Gastrocnemius medialis (tissue), 4 donors: ENCODE measurements around the gene PAEP. TPM values are rescaled to one million over a fixed set of nuclear protein-coding genes. Genes with fewer than 3 reads are reported as not detected.

Source experiments
- ATAC-seq, 2 donors: fragments of 150-250 bp; one replicate each; pipeline ENCODE4 v1.9.1; 2016
- DNase-seq, 2 donors: peaks; one replicate each; pipeline ENCODE4 v3.0.0-alpha.2; 2019
- H3K27ac ChIP-seq, 4 donors: fragments of 200-600 bp; sonication (generic); 1 replicate in 1 of 4; 2 replicates in 3 of 4; pipeline ENCODE4 v1.5.1; 2016 to 2018; ENCODE audit warnings: mild to moderate bottlenecking in 2 of 4, moderate library complexity in 1 of 4
- H3K27me3 ChIP-seq, 3 donors: fragments of 200-600 bp; sonication (generic) in 2 of 3; 1 replicate in 1 of 3; 2 replicates in 2 of 3; pipeline versions ENCODE4 v1.5.1 to v1.6.0; 2016 to 2019; ENCODE audit warnings: mild to moderate bottlenecking in 1 of 3, moderate library complexity in 1 of 3
- H3K36me3 ChIP-seq, 2 donors: fragments of 200-600 bp; sonication (generic) in 1 of 2; one replicate each; pipeline ENCODE4 v1.5.1; 2017 to 2018
- H3K4me1 ChIP-seq, 2 donors: fragments of 200-600 bp; sonication (generic) in 1 of 2; one replicate each; pipeline ENCODE4 v1.5.1; 2016 to 2017; ENCODE audit warnings: mild to moderate bottlenecking in 2 of 2
- H3K4me3 ChIP-seq, 4 donors: fragments of 200-600 bp; sonication (generic) in 3 of 4; 1 replicate in 1 of 4; 2 replicates in 3 of 4; pipeline ENCODE4 v1.5.1; 2016 to 2019; ENCODE audit warnings: mild to moderate bottlenecking in 2 of 4
- H3K9me3 ChIP-seq, 3 donors: fragments of 200-600 bp; sonication (generic) in 2 of 3; 1 replicate in 1 of 3; 2 replicates in 2 of 3; pipeline ENCODE4 v1.5.1; 2016 to 2019
- POLR2A ChIP-seq, 2 donors: fragments of 450-650 bp; IDR thresholded peaks; one replicate each; pipeline ENCODE4 v1.6.1; 2017; ENCODE audit warnings: antibody characterized with exemption in 2 of 2, mild to moderate bottlenecking in 2 of 2, moderate library complexity in 2 of 2
- in situ Hi-C, 4 donors: fragments of 200-750 bp; cut with MboI; loops; one replicate each; pipeline versions ENCODE4 v1.15.0 to v1.8.0; 2017; ENCODE audit warnings: low sequenced_read_pairs in 4 of 4
- intact Hi-C: fragments of 100-400 bp; cut with DNase I; formaldehyde crosslinking; loops from one replicate; pipeline ENCODE4 v1.15.1; 2023; ENCODE audit warnings: low total_unique reads
- total RNA-seq, 4 donors: library from RNA; depleted of rRNA; stranded (reverse); fragments of >200 nt; gene quantifications; one replicate each; pipeline versions ENCODE4 v1.1.0 to v1.2.3, GENCODE V29; 2016
- TF ChIP-seq, protein P1 (sequence below), 5 experiments: fragments of 450-650 bp in 3 of 5; fragments of 200-600 bp in 2 of 5; sonication (generic) in 2 of 5; IDR thresholded peaks in 4 of 5; conservative IDR thresholded peaks in 1 of 5; 1 replicate in 4 of 5; 2 replicates in 1 of 5; pipeline ENCODE4 v1.5.1; 2016 to 2019; ENCODE audit warnings: antibody characterized with exemption in 5 of 5, mild to moderate bottlenecking in 3 of 5, moderate library complexity in 3 of 5

PAEP gene
- total RNA-seq, 4 donors from 2014 or later, result not detected

DNA sequence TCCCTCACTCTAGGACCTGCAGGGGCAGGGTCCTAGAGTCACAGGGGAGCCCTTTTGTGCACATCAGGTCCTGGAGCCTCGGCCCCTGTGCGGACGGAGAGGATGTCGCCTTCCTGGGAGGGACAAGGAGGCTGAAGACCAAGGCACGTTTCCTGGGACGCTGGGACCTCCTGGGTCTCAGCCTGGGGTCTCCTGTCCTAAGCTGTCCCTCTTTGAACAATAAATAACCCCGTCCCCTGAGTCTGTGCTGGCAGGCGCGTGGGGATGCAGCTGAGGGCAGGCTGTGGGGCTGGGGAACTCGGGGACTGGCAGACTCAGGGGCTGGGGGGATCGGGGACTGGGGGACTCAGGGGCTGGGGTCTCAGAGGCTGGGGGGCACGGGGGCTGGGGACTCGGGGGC lies 31.1 kb downstream of the PAEP start:
- DNase-seq, result no peak
- Histone ChIP-seq H3K9me3 (no peaks in the 10 kb centered on the region), H3K4me3 (no peak overlapping the region), H3K4me1 (no peaks in the 10 kb centered on the region), H3K27ac (no peak overlapping the region), H3K27me3 (peaks cover 0 to 4% (median 3%) of the 10 kb centered on the region in 3 donors), H3K36me3 (no peaks in the 10 kb centered on the region)
- in situ Hi-C loops (no loop called here), intact Hi-C loops (no loop called here)
- TF ChIP-seq, protein P1, sequence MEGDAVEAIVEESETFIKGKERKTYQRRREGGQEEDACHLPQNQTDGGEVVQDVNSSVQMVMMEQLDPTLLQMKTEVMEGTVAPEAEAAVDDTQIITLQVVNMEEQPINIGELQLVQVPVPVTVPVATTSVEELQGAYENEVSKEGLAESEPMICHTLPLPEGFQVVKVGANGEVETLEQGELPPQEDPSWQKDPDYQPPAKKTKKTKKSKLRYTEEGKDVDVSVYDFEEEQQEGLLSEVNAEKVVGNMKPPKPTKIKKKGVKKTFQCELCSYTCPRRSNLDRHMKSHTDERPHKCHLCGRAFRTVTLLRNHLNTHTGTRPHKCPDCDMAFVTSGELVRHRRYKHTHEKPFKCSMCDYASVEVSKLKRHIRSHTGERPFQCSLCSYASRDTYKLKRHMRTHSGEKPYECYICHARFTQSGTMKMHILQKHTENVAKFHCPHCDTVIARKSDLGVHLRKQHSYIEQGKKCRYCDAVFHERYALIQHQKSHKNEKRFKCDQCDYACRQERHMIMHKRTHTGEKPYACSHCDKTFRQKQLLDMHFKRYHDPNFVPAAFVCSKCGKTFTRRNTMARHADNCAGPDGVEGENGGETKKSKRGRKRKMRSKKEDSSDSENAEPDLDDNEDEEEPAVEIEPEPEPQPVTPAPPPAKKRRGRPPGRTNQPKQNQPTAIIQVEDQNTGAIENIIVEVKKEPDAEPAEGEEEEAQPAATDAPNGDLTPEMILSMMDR (IDR thresholded peaks at IDR 0.05 in 4 of 5, conservative IDR thresholded peaks at IDR 0.05 in 1 of 5), result no peak
- no peak for TF ChIP-seq POLR2A (IDR thresholded peaks at IDR 0.05)
- ATAC-seq, result no peak

DNA sequence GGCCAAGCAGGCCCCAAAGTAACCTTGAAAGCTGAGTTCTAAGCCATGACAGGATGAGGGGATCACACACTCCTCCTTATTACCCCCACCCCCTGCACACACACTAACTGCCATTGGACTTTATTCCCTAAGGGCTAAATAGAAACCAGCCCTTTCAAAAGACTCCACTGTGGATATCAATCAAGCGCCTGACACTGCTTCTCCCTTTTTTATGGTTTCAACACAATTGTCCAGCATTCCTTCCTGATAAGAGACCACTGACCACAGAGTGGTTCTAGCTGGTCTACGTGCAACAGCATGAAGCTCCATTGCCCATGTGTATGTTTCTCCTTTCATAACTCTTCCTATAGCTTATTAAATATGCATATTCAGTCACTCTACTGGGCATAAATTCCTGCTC lies 34.7 kb downstream of the PAEP start:
- Histone ChIP-seq H3K4me3 (no peak overlapping the region), H3K4me1 (no peaks in the 10 kb centered on the region), H3K9me3 (no peaks in the 10 kb centered on the region), H3K27ac (no peak overlapping the region), H3K36me3 (no peaks in the 10 kb centered on the region), H3K27me3 (peaks cover 0 to 4% (median 0%) of the 10 kb centered on the region in 3 donors)
- TF ChIP-seq, protein P1 (IDR thresholded peaks at IDR 0.05 in 4 of 5, conservative IDR thresholded peaks at IDR 0.05 in 1 of 5), result no peak
- no peak for TF ChIP-seq POLR2A (IDR thresholded peaks at IDR 0.05)
- ATAC-seq (no peak), DNase-seq (no peak)
- in situ Hi-C loops, result no loop called here
- intact Hi-C loops, result no loop called here

- H3K4me1 ChIP-seq, result no peaks in the 10 kb centered on the region
- no peak for TF ChIP-seq POLR2A (IDR thresholded peaks at IDR 0.05)
- TF ChIP-seq, protein P1 (IDR thresholded peaks at IDR 0.05 in 4 of 5, conservative IDR thresholded peaks at IDR 0.05 in 1 of 5), result no peak
- H3K36me3 ChIP-seq, result no peaks in the 10 kb centered on the region
- ATAC-seq, result no peak
- H3K9me3 ChIP-seq, result no peaks in the 10 kb centered on the region
- no peak overlapping the region for H3K4me3 ChIP-seq
- peaks cover 0 to 5% (median 3%) of the 10 kb centered on the region in 3 donors for H3K27me3 ChIP-seq
- H3K27ac ChIP-seq, result no peak overlapping the region
- DNase-seq, result no peak
- intact Hi-C loops (no loop called here), in situ Hi-C loops (no loop called here)
Measured at GRCh38 chr9:135600296-135600817, 38.8 kb downstream of the PAEP start.

- no peaks in the 10 kb centered on the region for H3K4me1 ChIP-seq
- no peak for DNase-seq
- H3K9me3 ChIP-seq, result no peaks in the 10 kb centered on the region
- no peak for ATAC-seq
- TF ChIP-seq, protein P1 (IDR thresholded peaks at IDR 0.05 in 4 of 5, conservative IDR thresholded peaks at IDR 0.05 in 1 of 5), result no peak
- TF ChIP-seq POLR2A (IDR thresholded peaks at IDR 0.05), result no peak
- H3K27me3 ChIP-seq, result peaks cover 0 to 5% (median 3%) of the 10 kb centered on the region in 3 donors
- no peak overlapping the region for H3K4me3 ChIP-seq
- H3K36me3 ChIP-seq, result no peaks in the 10 kb centered on the region
- intact Hi-C loops (no loop called here), in situ Hi-C loops (no loop called here)
- no peak overlapping the region for H3K27ac ChIP-seq
Measured at GRCh38 chr9:135601988-135602387, 40.4 kb downstream of the PAEP start.
